Ovary (tissue), 9 donors: Measurements from ENCODE around the gene TMUB1. TPM values are rescaled to one million over a fixed set of nuclear protein-coding genes. Genes with fewer than 3 reads are reported as not detected.

Experiments
- DNase-seq, 5 donors: peaks; one replicate each; pipeline ENCODE4 v3.0.0-alpha.2; 2019 to 2020
- H3K27ac ChIP-seq, 2 donors: fragments of 200-600 bp; one replicate each; pipeline versions ENCODE4 v1.5.1 to v1.8.0; 2019 to 2022
- H3K27me3 ChIP-seq: fragments of 200-600 bp; one replicate; pipeline ENCODE4 v1.8.0; 2022
- H3K36me3 ChIP-seq: fragments of 200-600 bp; sonication (generic); one replicate; pipeline ENCODE4 v1.5.1; 2019
- H3K4me1 ChIP-seq: one replicate; pipeline ENCODE4 v1.8.1; 2013; ENCODE audit warnings: mild to moderate bottlenecking, moderate library complexity; ENCODE audit not compliant: insufficient read depth
- H3K4me3 ChIP-seq: fragments of 200-600 bp; sonication (generic); one replicate; pipeline ENCODE4 v1.5.1; 2017
- H3K9me3 ChIP-seq, 2 donors: fragments of 200-600 bp in 1 of 2; sonication (generic) in 1 of 2; one replicate each; pipeline versions ENCODE4 v1.5.1 to v1.8.1; 2013 to 2019; ENCODE audit warnings: mild to moderate bottlenecking in 1 of 2, moderate library complexity in 1 of 2
- EP300 ChIP-seq: sonication (generic); formaldehyde crosslinking; IDR thresholded peaks from one replicate; pipeline ENCODE4 v1.6.1; 2017; ENCODE audit warnings: antibody characterized with exemption
- POLR2A ChIP-seq: fragments of 450-650 bp; IDR thresholded peaks from one replicate; pipeline ENCODE4 v1.6.1; 2017; ENCODE audit warnings: antibody characterized with exemption, mild to moderate bottlenecking, moderate library complexity
- WGBS, 3 donors: extraction: QIAGEN DNeasy Blood & Tissue Kit in 1 of 3; methylation state at CpG; one replicate each; pipeline versions ENCODE4 v1.1.5 to v1.1.7; 2013 to 2017; 5-methylcytosine and 5-hydroxymethylcytosine counted together
- intact Hi-C, 4 donors: fragments of 100-400 bp; cut with DNase I; formaldehyde crosslinking; loops; one replicate each; pipeline versions ENCODE4 v1.11.0 to v1.15.1; 2022 to 2023
- polyA plus RNA-seq, 2 donors: library from polyadenylated mRNA; stranded (reverse); fragments of 200-250 nt in 1 of 2; fragments of 350-450 nt in 1 of 2; fragmentation: Illumina TruSeq in 1 of 2; extraction: RNeasy Lipid Tissue Mini Kit (QIAGEN cat#74804) in 1 of 2; gene quantifications; one replicate each; pipeline ENCODE4 v1.2.3, GENCODE V29; 2013 to 2014
- total RNA-seq, 7 donors: library from RNA; depleted of rRNA in 2 of 7; stranded (reverse); fragments of >200 nt in 2 of 7; fragmentation: NEBNext Ultra II Directional in 3 of 7; extraction: Animal tissue kit (Norgen Biotek cat#: 25700) in 3 of 7; gene quantifications; one replicate each; pipeline versions ENCODE4 v1.1.0 to v1.2.4, GENCODE V29; 2016 to 2023
- TF ChIP-seq, protein P1 (sequence below), 3 donors: fragments of 450-650 bp in 2 of 3; fragments of 200-600 bp in 1 of 3; IDR thresholded peaks; one replicate each; pipeline versions ENCODE4 v1.5.1 to v1.8.0; 2016 to 2022; ENCODE audit warnings: antibody characterized with exemption in 3 of 3, mild to moderate bottlenecking in 1 of 3
- donor health status: DM: no; HTN: no; CAD: no; lungs with moderate emphysema.
- donor health status: DM: no; HTN: no; CAD: no.
- donor health status: Bipolar disorder and iron deficiency.
- donor health status: DM: yes; HTN: yes; CAD: no.
- donor health status: DM: no; HTN: no; CAD: no.
- donor health status: DM: yes; HTN: yes; CAD: no.

Gene TMUB1
- total and polyA plus RNA-seq, 9 donors, result 1.9 to 40.3 (median 28.8) TPM

- H3K27ac ChIP-seq, result peak overlapping the region in 1 of 2 donors; percentile 61
- no peaks in the 10 kb centered on the region for H3K27me3 ChIP-seq
- WGBS, 3 donors, result 26 to 44% (median 37%) methylated on average over 5 of the region's 5 CpGs
- no peaks in the 10 kb centered on the region for H3K9me3 ChIP-seq
- H3K4me1 ChIP-seq, result peaks cover 40% of the 10 kb centered on the region
- no peak for TF ChIP-seq POLR2A
- TF ChIP-seq, protein P1, sequence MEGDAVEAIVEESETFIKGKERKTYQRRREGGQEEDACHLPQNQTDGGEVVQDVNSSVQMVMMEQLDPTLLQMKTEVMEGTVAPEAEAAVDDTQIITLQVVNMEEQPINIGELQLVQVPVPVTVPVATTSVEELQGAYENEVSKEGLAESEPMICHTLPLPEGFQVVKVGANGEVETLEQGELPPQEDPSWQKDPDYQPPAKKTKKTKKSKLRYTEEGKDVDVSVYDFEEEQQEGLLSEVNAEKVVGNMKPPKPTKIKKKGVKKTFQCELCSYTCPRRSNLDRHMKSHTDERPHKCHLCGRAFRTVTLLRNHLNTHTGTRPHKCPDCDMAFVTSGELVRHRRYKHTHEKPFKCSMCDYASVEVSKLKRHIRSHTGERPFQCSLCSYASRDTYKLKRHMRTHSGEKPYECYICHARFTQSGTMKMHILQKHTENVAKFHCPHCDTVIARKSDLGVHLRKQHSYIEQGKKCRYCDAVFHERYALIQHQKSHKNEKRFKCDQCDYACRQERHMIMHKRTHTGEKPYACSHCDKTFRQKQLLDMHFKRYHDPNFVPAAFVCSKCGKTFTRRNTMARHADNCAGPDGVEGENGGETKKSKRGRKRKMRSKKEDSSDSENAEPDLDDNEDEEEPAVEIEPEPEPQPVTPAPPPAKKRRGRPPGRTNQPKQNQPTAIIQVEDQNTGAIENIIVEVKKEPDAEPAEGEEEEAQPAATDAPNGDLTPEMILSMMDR (IDR thresholded peaks at IDR 0.05), result no peak
- H3K4me3 ChIP-seq, result no peak overlapping the region
- intact Hi-C loops, result no loop called here
- DNase-seq, result peak in 2 of 5 donors; percentile 37 to 47
- H3K36me3 ChIP-seq, result no peaks in the 10 kb centered on the region
These were observed 2.0 kb upstream of the TMUB1 start for GRCh38 chr7:151085329-151085690.

DNA sequence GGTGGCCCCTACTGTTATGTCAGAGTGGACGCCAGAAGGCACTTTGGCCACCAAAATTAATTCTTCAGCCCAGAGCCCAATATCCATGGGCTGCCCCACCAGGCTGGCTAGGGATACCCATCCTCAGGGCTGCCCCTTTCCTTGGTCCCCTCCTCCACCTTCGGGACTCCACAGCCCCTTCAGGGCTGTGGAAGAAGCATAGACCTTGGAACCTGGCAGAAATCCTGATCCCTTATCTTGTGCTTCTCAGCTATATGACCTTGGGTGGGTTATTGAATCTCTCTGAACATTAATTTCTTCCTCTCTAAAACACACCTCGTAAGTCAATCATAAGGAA is 499 bp upstream of the TMUB1 start:
- Histone ChIP-seq H3K27ac (peak overlapping the region in 1 of 2 donors; percentile 85), H3K4me3 (peak overlapping the region; percentile 63), H3K9me3 (no peaks in the 10 kb centered on the region), H3K36me3 (no peaks in the 10 kb centered on the region), H3K4me1 (peaks cover 35% of the 10 kb centered on the region), H3K27me3 (no peaks in the 10 kb centered on the region)
- intact Hi-C loops, result loop anchor here in 1 of 4 donors (2.0 kb wide), 1 partner anchor 23 kb away; no protein-coding TSS in a partner anchor
- WGBS, 3 donors, result 20 to 29% (median 28%) methylated on average over 3 of the region's 3 CpGs
- DNase-seq, result no peak
- no peak for TF ChIP-seq POLR2A

GRCh38 chr7:151082141-151083070 is 887 bp downstream of the TMUB1 start:
- H3K27me3 ChIP-seq, result no peaks in the 10 kb centered on the region
- 48 to 57% (median 51%) methylated on average over 42 of the region's 42 CpGs for WGBS, 3 donors
- H3K4me1 ChIP-seq, result peaks cover 28% of the 10 kb centered on the region
- peak overlapping the region; percentile 63 for H3K4me3 ChIP-seq
- H3K9me3 ChIP-seq, result no peaks in the 10 kb centered on the region
- TF ChIP-seq POLR2A (no peak), EP300 (no peak)
- TF ChIP-seq, protein P1 (IDR thresholded peaks at IDR 0.05), result no peak
- intact Hi-C loops, result loop anchor here in 1 of 4 donors (2.0 kb wide), 1 partner anchor 22 kb away; no protein-coding TSS in a partner anchor
- peak in 4 of 5 donors; percentile 30 to 58 (median 57) for DNase-seq
- no peaks in the 10 kb centered on the region for H3K36me3 ChIP-seq
- H3K27ac ChIP-seq, result peak overlapping the region; percentile 63 to 85

GRCh38 chr7:151081170-151082101 is 1.9 kb downstream of the TMUB1 start:
- intact Hi-C loops, result loop anchor here in 1 of 4 donors (2.0 kb wide), 1 partner anchor 21 kb away; no protein-coding TSS in a partner anchor
- peaks cover 28% of the 10 kb centered on the region for H3K4me1 ChIP-seq
- WGBS, 3 donors, result 17 to 21% (median 20%) methylated on average over 53 to 64 of the region's 64 CpGs
- peak in 4 of 5 donors; percentile 37 to 69 (median 59) for DNase-seq
- TF ChIP-seq POLR2A (no peak), EP300 (no peak)
- TF ChIP-seq, protein P1 (IDR thresholded peaks at IDR 0.05), result no peak
- H3K36me3 ChIP-seq, result no peaks in the 10 kb centered on the region
- peak overlapping the region; percentile 78 for H3K4me3 ChIP-seq
- H3K27ac ChIP-seq, result peak overlapping the region; percentile 85 to 88
- no peaks in the 10 kb centered on the region for H3K27me3 ChIP-seq
- no peaks in the 10 kb centered on the region for H3K9me3 ChIP-seq
